Spinal cord (tissue), 10 donors: ENCODE measurements around the gene PRKCB. TPM values are rescaled to one million over a fixed set of nuclear protein-coding genes. Genes with fewer than 3 reads are reported as not detected.

Experiments used
- DNase-seq, 6 donors: peaks; one replicate each; pipeline versions ENCODE4 v3.0.0 to v3.0.0-alpha.2; 2013 to 2015; ENCODE audit warnings: low spot score in 6 of 6, low read depth in 4 of 6
- H3K27ac ChIP-seq: one replicate; pipeline ENCODE4 v1.5.1; 2013; ENCODE audit warnings: low read depth, low read length, control low read depth
- H3K27me3 ChIP-seq: one replicate; pipeline ENCODE4 v1.6.1; 2013; ENCODE audit warnings: low read length; ENCODE audit not compliant: control insufficient read depth, insufficient read depth
- H3K36me3 ChIP-seq: one replicate; pipeline ENCODE4 v1.6.1; 2013; ENCODE audit warnings: low read length; ENCODE audit not compliant: control insufficient read depth, insufficient read depth
- H3K4me1 ChIP-seq: one replicate; pipeline ENCODE4 v1.6.1; 2013; ENCODE audit warnings: low read length; ENCODE audit not compliant: control insufficient read depth, insufficient read depth
- H3K4me3 ChIP-seq: one replicate; pipeline ENCODE4 v1.5.1; 2013; ENCODE audit warnings: low read depth, low read length, control low read depth
- H3K9me3 ChIP-seq: one replicate; pipeline ENCODE4 v1.6.1; 2013; ENCODE audit warnings: low read length; ENCODE audit not compliant: control insufficient read depth, insufficient read depth
- WGBS: methylation state at CpG from one replicate; pipeline ENCODE4 v1.1.5; 2013; ENCODE audit warnings: missing lambda C conversion rate; ENCODE audit not compliant: insufficient coverage; 5-methylcytosine and 5-hydroxymethylcytosine counted together
- polyA plus RNA-seq, 2 donors: library from polyadenylated mRNA; unstranded; fragments of 120-200 nt; gene quantifications; one replicate each; pipeline ENCODE4 v1.2.1, GENCODE V29; 2013; ENCODE audit not compliant: insufficient read length in 2 of 2
- total RNA-seq, 2 donors: library from RNA; depleted of rRNA in 1 of 2; stranded (reverse); fragments of 120-200 nt in 1 of 2; fragments of >200 nt in 1 of 2; gene quantifications; one replicate each; pipeline versions ENCODE4 v1.2.3 to v1.2.4, GENCODE V29; 2013 to 2014
- donor health status: healthy.

PRKCB gene
- total and polyA plus RNA-seq, 4 donors, result 50.7 to 118 (median 87.9) TPM

DNA sequence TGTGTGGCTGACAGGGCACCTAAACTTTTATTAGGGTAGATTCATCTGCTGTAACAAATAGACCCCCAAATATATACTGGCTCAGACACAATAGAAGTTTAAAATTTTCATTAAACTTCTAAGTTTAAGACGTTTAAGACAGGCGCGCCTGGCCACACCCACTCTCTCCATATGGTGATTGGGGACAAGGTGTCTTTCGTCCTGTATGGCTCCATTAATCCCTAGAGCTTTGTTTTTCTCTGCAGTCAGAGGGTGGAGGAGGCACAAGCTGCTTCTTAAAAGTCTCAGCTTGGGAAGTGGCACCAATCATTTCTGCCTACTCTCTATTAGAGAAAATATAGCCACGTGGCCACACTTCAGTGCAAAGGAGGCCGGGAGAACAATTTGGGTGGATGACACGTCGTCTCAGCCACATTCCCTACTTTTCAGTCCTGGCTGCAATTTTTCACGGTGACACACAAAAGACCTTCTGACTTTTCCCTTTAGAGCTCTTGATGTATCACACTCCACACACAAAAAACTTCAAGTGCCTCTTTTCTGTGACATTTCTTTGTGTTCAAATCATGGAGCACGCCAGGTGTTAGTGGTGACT, 294.8 kb downstream of the PRKCB start:
- Histone ChIP-seq H3K27ac (no peak overlapping the region), H3K4me3 (no peak overlapping the region), H3K9me3 (no peaks in the 10 kb centered on the region), H3K27me3 (no peaks in the 10 kb centered on the region), H3K36me3 (no peaks in the 10 kb centered on the region), H3K4me1 (no peaks in the 10 kb centered on the region)
- DNase-seq, result no peak
- 30% methylated on average over 5 of the region's 10 CpGs for WGBS

DNA sequence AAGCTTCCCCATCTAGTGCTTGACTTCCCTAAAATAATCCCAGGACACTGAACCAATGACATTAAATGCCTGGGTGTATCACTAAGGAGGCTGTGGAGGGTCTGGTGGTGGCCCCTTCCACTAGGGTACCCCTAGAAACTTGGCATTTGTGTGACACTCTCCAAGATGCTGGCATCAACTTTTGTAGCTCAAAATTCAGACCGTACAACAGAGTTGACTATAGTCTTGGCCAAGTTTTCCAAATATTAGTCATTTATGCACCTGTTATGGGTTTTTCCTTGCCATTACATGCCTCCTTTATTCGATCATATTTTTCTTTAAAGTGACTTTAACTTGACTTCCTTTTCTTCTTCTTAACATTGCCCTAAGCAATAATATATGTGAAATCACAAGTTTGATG, 295.5 kb downstream of the PRKCB start:
- Histone ChIP-seq H3K27me3 (no peaks in the 10 kb centered on the region), H3K4me3 (no peak overlapping the region), H3K27ac (no peak overlapping the region), H3K36me3 (no peaks in the 10 kb centered on the region), H3K9me3 (no peaks in the 10 kb centered on the region), H3K4me1 (no peaks in the 10 kb centered on the region)
- WGBS, result no CpG with 5 or more reads among the region's 2 CpGs
- no peak for DNase-seq

DNA sequence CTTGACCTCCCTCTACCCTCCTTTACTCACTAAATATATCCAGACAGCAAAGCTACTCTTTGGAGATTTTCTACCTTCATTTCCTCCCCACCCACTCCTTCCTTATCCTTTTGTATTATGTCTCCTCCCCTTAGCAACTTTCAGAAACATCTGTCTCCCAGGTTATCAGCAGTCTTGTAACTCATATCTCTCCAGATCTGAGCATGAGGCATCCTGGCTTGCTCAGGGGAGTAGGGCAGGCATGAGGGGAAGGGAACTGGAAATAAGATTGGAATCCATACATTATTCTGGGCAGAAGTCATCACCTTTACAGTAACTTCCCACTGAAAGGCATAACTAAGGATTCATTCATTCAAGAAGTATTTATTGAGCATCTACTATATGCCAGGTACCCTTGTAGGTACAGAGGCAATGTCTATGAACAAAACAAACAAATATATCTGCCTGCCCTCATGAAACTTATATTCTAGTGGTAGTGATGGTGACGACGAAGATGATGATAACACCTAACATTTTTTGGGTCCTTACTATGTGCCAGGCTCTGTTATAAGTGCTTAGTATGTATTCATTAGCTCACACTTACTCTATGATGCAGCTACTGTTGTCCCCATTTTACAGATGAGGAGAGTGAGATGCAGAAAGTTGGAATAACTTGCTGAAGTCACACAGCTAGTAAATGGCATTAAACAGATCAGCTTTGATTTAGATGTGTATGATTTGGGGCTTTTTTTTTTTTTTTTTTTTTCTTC, 296.4 kb downstream of the PRKCB start:
- no CpG with 5 or more reads among the region's 2 CpGs for WGBS
- Histone ChIP-seq H3K9me3 (no peaks in the 10 kb centered on the region), H3K4me1 (no peaks in the 10 kb centered on the region), H3K27me3 (no peaks in the 10 kb centered on the region), H3K27ac (no peak overlapping the region), H3K36me3 (no peaks in the 10 kb centered on the region), H3K4me3 (no peak overlapping the region)
- DNase-seq, result no peak

DNA sequence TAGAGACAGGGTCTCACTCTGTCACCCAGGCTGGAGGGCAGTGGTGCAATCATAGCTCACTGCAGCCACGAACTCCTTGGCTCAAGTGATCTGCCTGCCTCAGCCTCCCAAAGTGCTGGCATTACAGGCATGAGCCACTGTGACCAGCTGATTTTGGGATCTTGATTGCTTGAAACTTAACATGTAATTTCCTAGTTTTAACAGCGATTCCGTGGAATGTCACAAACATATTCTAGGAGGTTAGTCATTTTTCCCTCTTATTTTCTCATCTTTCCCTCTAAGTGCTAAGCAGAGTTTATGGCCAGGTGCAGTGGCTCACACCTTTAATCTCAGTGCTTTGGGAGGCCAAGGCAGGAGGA, 297.0 kb downstream of the PRKCB start:
- WGBS, result 100% methylated on average over 1 of the region's 3 CpGs
- H3K4me3 ChIP-seq, result no peak overlapping the region
- DNase-seq, result no peak

DNA sequence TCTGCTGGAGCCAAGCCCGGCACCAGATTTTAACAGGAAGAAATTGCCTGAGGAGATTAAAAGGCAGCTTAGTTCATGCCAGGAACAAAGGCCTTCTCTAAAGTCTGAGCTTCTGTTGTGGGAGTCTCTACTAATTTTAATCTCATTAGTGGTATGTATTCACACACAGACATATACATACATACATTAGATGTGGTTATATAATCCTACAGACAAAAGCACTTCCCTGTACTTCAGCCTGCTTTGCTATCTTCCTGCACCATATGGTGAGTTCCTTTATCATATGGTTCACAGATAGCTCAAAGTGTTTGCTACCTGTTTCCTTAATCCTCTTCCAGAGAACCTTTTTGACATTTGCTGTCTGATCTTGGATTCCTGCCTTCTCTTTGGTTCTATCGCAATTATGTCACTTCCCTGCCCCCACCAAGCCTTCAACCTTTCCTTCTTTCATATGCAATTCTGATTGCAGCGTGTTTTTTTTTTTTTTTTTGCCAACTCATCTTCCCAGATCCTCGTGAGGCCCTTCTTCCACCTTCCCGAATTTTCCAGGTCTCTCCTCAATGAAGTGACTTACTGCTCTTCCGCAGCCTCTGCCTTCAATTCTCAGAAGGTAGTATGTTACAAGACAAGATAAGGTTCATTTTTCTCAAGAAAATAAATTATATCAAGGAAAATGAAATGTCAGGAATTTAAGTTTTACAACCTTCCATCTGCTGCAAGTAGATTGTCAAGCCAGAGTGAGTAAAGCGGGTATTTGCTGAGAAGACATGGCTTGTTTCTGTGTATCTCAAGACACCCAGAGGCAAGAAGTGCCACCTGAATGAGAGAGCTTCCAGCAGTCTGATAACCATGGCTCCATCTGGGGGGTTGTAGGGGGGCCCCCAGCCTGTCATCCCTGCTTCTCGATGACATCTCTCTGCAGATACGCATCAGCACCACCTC, 300.1 kb downstream of the PRKCB start:
- no peak overlapping the region for H3K27ac ChIP-seq
- H3K9me3 ChIP-seq, result no peaks in the 10 kb centered on the region
- H3K36me3 ChIP-seq, result no peaks in the 10 kb centered on the region
- 67% methylated on average over 4 of the region's 9 CpGs for WGBS
- H3K27me3 ChIP-seq, result no peaks in the 10 kb centered on the region
- H3K4me3 ChIP-seq, result no peak overlapping the region
- H3K4me1 ChIP-seq, result peaks cover 2% of the 10 kb centered on the region
- peak in 1 of 6 donors; percentile 56 for DNase-seq

More for the DNA sequence above, 297.0 kb downstream of the PRKCB start:
- no peaks in the 10 kb centered on the region for H3K4me1 ChIP-seq
- H3K27me3 ChIP-seq, result no peaks in the 10 kb centered on the region
- H3K27ac ChIP-seq, result no peak overlapping the region
- no peaks in the 10 kb centered on the region for H3K36me3 ChIP-seq
- H3K9me3 ChIP-seq, result no peaks in the 10 kb centered on the region

DNA sequence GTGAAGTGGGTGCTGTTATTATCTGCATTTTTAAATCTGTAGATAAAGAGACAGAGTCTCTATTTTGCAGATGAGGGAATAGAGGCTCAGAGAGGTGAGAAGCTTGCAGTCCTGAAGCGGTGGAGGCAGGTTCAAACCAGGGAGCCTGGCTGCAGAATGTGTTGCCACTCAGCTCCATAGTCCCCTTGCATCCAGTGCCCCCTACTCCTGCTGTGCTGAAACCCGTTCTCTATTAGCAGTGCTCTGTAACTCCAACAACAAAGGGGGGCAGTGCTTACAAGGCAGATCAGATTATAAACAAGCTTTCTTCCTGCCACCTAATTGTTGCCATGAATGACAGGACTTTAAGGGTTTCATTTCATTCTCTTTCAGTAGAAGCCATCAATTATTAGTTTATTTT, 302.2 kb downstream of the PRKCB start:
- no peak overlapping the region for H3K4me3 ChIP-seq
- no CpG with 5 or more reads among the region's 2 CpGs for WGBS
- no peak overlapping the region for H3K27ac ChIP-seq
- H3K36me3 ChIP-seq, result no peaks in the 10 kb centered on the region
- no peaks in the 10 kb centered on the region for H3K9me3 ChIP-seq
- no peaks in the 10 kb centered on the region for H3K27me3 ChIP-seq
- H3K4me1 ChIP-seq, result peaks cover 8% of the 10 kb centered on the region
- DNase-seq, result peak in 2 of 6 donors; percentile 15 to 39

DNA sequence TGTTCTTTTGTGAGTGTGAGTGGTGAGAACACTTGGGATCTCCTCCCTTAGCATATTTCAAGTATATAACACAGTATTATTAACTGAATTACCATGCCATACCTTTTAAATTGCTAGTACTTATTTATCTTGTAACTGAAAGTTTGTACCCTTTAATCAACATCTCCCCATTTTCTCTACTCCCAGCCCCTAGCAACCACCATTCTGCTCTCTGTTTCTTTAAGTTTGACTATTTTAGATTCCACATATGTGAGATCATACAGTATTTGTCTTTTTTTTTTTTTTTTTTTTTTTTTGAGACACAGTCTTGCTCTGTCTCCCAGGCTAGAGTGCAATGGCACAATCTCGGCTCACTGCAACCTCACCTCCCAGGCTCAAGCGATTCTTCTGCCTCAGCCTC, 302.8 kb downstream of the PRKCB start:
- H3K9me3 ChIP-seq, result no peaks in the 10 kb centered on the region
- H3K27ac ChIP-seq, result no peak overlapping the region
- no peak for DNase-seq
- H3K36me3 ChIP-seq, result no peaks in the 10 kb centered on the region
- peaks cover 8% of the 10 kb centered on the region for H3K4me1 ChIP-seq
- H3K27me3 ChIP-seq, result no peaks in the 10 kb centered on the region
- WGBS, result no CpG with 5 or more reads among the region's 2 CpGs
- no peak overlapping the region for H3K4me3 ChIP-seq

DNA sequence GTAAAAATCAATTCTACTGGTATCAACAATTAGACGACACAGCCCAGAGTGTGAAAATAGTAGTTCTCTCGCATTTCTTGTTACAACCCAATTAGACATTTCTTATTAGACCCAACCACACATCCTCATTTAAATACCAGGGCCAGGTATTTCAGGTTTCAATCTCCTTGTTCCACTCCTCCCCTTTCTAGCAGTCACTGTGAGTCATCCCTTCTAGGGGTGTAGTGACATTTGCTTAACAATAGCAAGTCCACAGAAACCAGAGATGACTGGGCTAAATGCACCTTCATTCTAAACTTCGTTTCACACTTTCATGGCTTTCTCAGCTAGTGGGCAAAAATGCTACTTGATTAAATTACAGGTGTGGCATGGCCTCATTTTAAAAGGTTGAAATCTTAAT, 303.5 kb downstream of the PRKCB start:
- Histone ChIP-seq H3K27ac (no peak overlapping the region), H3K4me1 (peaks cover 8% of the 10 kb centered on the region), H3K36me3 (no peaks in the 10 kb centered on the region), H3K27me3 (no peaks in the 10 kb centered on the region), H3K4me3 (no peak overlapping the region), H3K9me3 (no peaks in the 10 kb centered on the region)
- WGBS, result 100% methylated on average over 2 of the region's 3 CpGs
- no peak for DNase-seq

DNA sequence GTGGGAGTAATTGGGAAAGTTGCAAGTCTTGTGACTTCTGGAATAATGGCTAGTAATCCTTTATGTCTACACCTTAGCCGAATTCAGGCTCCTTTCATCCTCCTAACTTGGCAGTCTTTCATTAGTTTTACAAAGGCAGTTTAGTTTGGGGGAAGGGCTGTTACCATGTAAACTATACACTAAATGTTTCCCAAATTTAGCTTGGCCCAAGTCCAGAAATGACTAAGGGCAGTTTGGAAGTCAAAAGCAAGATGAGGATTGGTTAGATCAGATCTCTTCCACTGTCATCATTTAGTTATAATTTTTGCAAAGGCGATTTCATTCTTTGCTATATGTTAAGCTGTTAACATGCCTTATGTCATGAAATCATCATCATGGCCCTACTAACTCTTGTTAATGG, 304.9 kb downstream of the PRKCB start:
- no peak overlapping the region for H3K27ac ChIP-seq
- WGBS, result no CpG with 5 or more reads among the region's 2 CpGs
- peaks cover 8% of the 10 kb centered on the region for H3K4me1 ChIP-seq
- no peaks in the 10 kb centered on the region for H3K27me3 ChIP-seq
- no peak overlapping the region for H3K4me3 ChIP-seq
- H3K9me3 ChIP-seq, result no peaks in the 10 kb centered on the region
- H3K36me3 ChIP-seq, result no peaks in the 10 kb centered on the region
- no peak for DNase-seq
